DOHH2 (cell line): Measurements from ENCODE around the gene HOXB7.

Experiments used
- H3F3A ChIP-seq: fragments of 200-600 bp; sonication (generic), shearing (Covaris generic); 2 replicates; pipeline ENCODE4 v1.6.0; 2016; ENCODE audit warnings: antibody characterized with exemption, mild to moderate bottlenecking; ENCODE audit not compliant: control insufficient read depth, insufficient read depth
- H3K27ac ChIP-seq: fragments of 200-600 bp; sonication (generic); 2 replicates; pipeline ENCODE4 v1.5.1; 2014; ENCODE audit warnings: low read depth, mild to moderate bottlenecking, low read length, moderate library complexity
- H3K27me3 ChIP-seq: fragments of 200-600 bp; sonication (generic); 2 replicates; pipeline ENCODE4 v1.6.1; 2014; ENCODE audit warnings: mild to moderate bottlenecking, low read length, mixed read lengths; ENCODE audit not compliant: control insufficient read depth
- H3K36me3 ChIP-seq: fragments of 200-600 bp; sonication (generic); 2 replicates; pipeline ENCODE4 v1.6.1; 2014; ENCODE audit warnings: mild to moderate bottlenecking, low read length, moderate library complexity, mixed read lengths; ENCODE audit not compliant: control insufficient read depth
- H3K4me1 ChIP-seq: fragments of 200-600 bp; sonication (generic); 2 replicates; pipeline ENCODE4 v1.6.1; 2014; ENCODE audit warnings: mild to moderate bottlenecking, low read length, mixed read lengths; ENCODE audit not compliant: control insufficient read depth
- H3K4me2 ChIP-seq: fragments of 200-600 bp; sonication (generic); 2 replicates; pipeline ENCODE4 v1.6.0; 2014; ENCODE audit warnings: mild to moderate bottlenecking, low read length, moderate library complexity
- H3K4me3 ChIP-seq: fragments of 200-600 bp; sonication (generic); 2 replicates; pipeline ENCODE4 v1.5.1; 2014; ENCODE audit warnings: mild to moderate bottlenecking, low read length, mixed read lengths
- H3K79me2 ChIP-seq: fragments of 200-600 bp; sonication (generic); 2 replicates; pipeline ENCODE4 v1.6.1; 2014; ENCODE audit warnings: mild to moderate bottlenecking, low read length, mixed read lengths; ENCODE audit not compliant: control insufficient read depth
- H3K9me2 ChIP-seq: fragments of 200-600 bp; sonication (generic); replicated peaks from 2 replicates; pipeline ENCODE4 v1.6.1; 2014; ENCODE audit warnings: mild to moderate bottlenecking, low read length, mixed read lengths; ENCODE audit not compliant: control insufficient read depth
- H3K9me3 ChIP-seq: fragments of 200-600 bp; sonication (generic); 2 replicates; pipeline ENCODE4 v1.6.1; 2014; ENCODE audit warnings: antibody characterized with exemption, low read length, mixed read lengths; ENCODE audit not compliant: control insufficient read depth, insufficient read depth
- H4K20me1 ChIP-seq: fragments of 200-600 bp; sonication (generic); 2 replicates; pipeline ENCODE4 v1.6.0; 2014; ENCODE audit warnings: low read depth, mild to moderate bottlenecking, antibody characterized with exemption, low read length, moderate library complexity; ENCODE audit not compliant: control insufficient read depth, insufficient read depth
- EZH2phosphoT487 ChIP-seq: fragments of 200-600 bp; sonication (generic); IDR thresholded peaks from 2 replicates; pipeline ENCODE4 v1.6.1; 2017; ENCODE audit warnings: borderline replicate concordance, mild to moderate bottlenecking, antibody characterized with exemption, low read length, moderate library complexity, mixed read lengths
- TF ChIP-seq, protein P1 (sequence below): fragments of 200-600 bp; sonication (generic); IDR thresholded peaks from one replicate; pipeline ENCODE4 v1.5.1; 2014; ENCODE audit warnings: antibody characterized with exemption, mild to moderate bottlenecking, low read depth, low read length; ENCODE audit not compliant: poor library complexity, severe bottlenecking

The HOXB7 gene

DNA sequence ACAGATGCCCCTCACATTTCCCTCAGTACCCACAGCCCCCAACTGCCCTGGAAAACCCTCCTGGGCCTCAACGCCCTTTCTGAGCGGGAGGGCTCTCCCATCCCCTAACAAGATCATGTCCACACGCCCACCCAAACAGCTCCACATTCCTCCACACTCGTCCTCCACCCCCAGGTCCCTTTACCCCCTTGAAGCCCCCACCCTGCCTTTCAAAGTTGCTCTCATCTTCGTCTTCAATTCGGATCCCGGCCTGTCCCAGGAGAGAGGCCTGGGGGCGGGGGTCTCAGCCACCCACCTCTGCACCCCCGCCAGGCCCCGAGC lies 47.0 kb downstream of the HOXB7 start:
- TF ChIP-seq, protein P1, sequence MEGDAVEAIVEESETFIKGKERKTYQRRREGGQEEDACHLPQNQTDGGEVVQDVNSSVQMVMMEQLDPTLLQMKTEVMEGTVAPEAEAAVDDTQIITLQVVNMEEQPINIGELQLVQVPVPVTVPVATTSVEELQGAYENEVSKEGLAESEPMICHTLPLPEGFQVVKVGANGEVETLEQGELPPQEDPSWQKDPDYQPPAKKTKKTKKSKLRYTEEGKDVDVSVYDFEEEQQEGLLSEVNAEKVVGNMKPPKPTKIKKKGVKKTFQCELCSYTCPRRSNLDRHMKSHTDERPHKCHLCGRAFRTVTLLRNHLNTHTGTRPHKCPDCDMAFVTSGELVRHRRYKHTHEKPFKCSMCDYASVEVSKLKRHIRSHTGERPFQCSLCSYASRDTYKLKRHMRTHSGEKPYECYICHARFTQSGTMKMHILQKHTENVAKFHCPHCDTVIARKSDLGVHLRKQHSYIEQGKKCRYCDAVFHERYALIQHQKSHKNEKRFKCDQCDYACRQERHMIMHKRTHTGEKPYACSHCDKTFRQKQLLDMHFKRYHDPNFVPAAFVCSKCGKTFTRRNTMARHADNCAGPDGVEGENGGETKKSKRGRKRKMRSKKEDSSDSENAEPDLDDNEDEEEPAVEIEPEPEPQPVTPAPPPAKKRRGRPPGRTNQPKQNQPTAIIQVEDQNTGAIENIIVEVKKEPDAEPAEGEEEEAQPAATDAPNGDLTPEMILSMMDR = no peak
- TF ChIP-seq EZH2phosphoT487 = no peak
- Histone ChIP-seq H3K36me3 (no peaks in the 10 kb centered on the region), H4K20me1 (no peaks in the 10 kb centered on the region), H3F3A (no peaks in the 10 kb centered on the region), H3K4me2 (no peak overlapping the region), H3K9me2 (no peaks in the 10 kb centered on the region), H3K4me1 (no peaks in the 10 kb centered on the region), H3K4me3 (no peak overlapping the region), H3K27ac (no peak overlapping the region), H3K9me3 (no peaks in the 10 kb centered on the region), H3K79me2 (no peaks in the 10 kb centered on the region), H3K27me3 (no peaks in the 10 kb centered on the region)

DNA sequence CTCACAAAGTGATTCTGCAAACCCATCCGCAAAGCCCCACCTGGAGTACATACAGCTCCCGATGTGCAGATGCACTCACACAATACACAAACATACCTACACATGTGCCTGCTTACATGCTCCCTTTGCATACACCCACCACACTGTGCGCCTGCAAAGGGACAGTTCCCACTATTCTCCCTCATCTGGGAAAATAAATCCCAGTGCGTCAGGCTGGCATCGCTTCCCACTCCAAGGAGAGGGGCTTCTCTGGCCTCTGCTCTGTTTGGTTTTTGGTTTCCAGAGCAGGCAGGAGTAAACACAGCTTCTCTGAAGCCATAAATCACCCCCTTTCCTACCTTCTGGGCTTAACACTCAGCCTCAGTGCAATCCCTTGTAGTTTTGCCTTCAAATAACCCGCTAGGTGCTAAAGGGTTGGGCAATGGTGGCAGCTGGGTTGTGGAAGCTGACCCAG lies 47.4 kb downstream of the HOXB7 start:
- Histone ChIP-seq H3K27ac (no peak overlapping the region), H3K36me3 (no peaks in the 10 kb centered on the region), H3K27me3 (no peaks in the 10 kb centered on the region), H3K4me2 (no peak overlapping the region), H3F3A (no peaks in the 10 kb centered on the region), H3K4me1 (no peaks in the 10 kb centered on the region), H3K9me2 (no peaks in the 10 kb centered on the region), H3K79me2 (no peaks in the 10 kb centered on the region), H3K4me3 (no peak overlapping the region), H4K20me1 (no peaks in the 10 kb centered on the region), H3K9me3 (no peaks in the 10 kb centered on the region)
- no peak for TF ChIP-seq EZH2phosphoT487
- TF ChIP-seq, protein P1 = no peak

DNA sequence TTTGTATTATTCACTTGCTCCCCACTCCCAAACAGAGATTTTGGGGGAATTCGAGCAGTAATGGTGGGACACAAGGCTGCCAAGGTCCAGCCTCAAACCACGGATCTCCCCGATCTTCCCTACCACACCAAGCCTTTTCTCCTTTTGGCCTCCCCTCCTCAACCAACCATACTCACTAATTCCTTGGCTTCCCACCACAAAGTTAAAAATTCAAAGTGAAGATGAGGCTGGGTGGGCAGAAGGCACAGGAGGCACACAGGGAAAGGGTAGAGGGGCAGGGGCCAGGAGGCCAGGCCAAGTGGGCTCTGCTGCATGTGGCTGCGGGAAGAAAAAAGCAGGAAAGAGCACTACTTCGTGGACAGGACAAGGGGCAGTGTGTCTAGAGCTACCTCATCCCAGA lies 47.9 kb downstream of the HOXB7 start:
- H4K20me1 ChIP-seq = no peaks in the 10 kb centered on the region
- H3K36me3 ChIP-seq = no peaks in the 10 kb centered on the region
- H3K27me3 ChIP-seq = no peaks in the 10 kb centered on the region
- no peak overlapping the region for H3K4me2 ChIP-seq
- no peaks in the 10 kb centered on the region for H3F3A ChIP-seq
- H3K4me1 ChIP-seq = no peaks in the 10 kb centered on the region
- H3K9me3 ChIP-seq = no peaks in the 10 kb centered on the region
- no peak overlapping the region for H3K27ac ChIP-seq
- H3K79me2 ChIP-seq = no peaks in the 10 kb centered on the region
- TF ChIP-seq, protein P1 = no peak
- TF ChIP-seq EZH2phosphoT487 = no peak
- H3K9me2 ChIP-seq = no peaks in the 10 kb centered on the region
- no peak overlapping the region for H3K4me3 ChIP-seq
